ENCODE data around the gene MAT2B. TPM values are rescaled to one million over a fixed set of nuclear protein-coding genes. Genes with fewer than 3 reads are reported as not detected.

MAT2B gene
- total and polyA plus RNA-seq, 9 of the 15 experiments (the other 6 are each of a cell fraction or from before 2014, with no cell fraction given): 32.0 to 57.7 (median 43.6) TPM

GRCh38 chr5:163505368-163506094 lies at the start of gene MAT2B (continued):
- TF ChIP-seq CREB3L1 (IDR thresholded peaks at IDR 0.05; ENCODE audit: borderline replicate concordance, low read depth) (peak; percentile 66; the same call in 1 of the 2 replicates), TBP (optimal IDR thresholded peaks at IDR 0.05; ENCODE audit: low read depth, low read length) (peak; percentile 66), ZFPM2 (CRISPR knock-in tag; IDR thresholded peaks at IDR 0.05) (no peak), MEIS2 (IDR thresholded peaks at IDR 0.05; ENCODE audit: partially characterized antibody) (no peak), AFF1 (IDR thresholded peaks at IDR 0.05; ENCODE audit: low read depth in 1 of 2, partially characterized antibody in 2 of 2) (peak; percentile 42 to 55), ZFP1 (CRISPR knock-in tag; IDR thresholded peaks at IDR 0.05) (no peak), ZNF384 (IDR thresholded peaks at IDR 0.05; ENCODE audit: low read depth, low read length) (peak; percentile 97), HDAC6 (IDR thresholded peaks at IDR 0.05; ENCODE audit: low read depth, low read length) (no peak), ZNF551 (CRISPR knock-in tag; IDR thresholded peaks at IDR 0.05) (no peak), FOXM1 (IDR thresholded peaks at IDR 0.05; ENCODE audit: low read depth) (peak; percentile 58; the same call in 1 of the 2 replicates), FOXM1 (CRISPR knock-in tag; IDR thresholded peaks at IDR 0.05; ENCODE audit: low read depth) (peak; percentile 64; the same call in 1 of the 2 replicates), RAD21 (CRISPR knock-in tag; conservative IDR thresholded peaks at IDR 0.05 in 1 of 2, IDR thresholded peaks at IDR 0.05 in 1 of 2) (no peak), ZFP91 (CRISPR knock-in tag; IDR thresholded peaks at IDR 0.05) (peak; percentile 92), RBM39 (optimal IDR thresholded peaks at IDR 0.05; ENCODE audit: low read depth, low read length) (no peak), SP1 (CRISPR knock-in tag; IDR thresholded peaks at IDR 0.05) (peak; percentile 40; the same call in 1 of the 2 replicates), ELF4 (CRISPR knock-in tag; IDR thresholded peaks at IDR 0.05) (peak; percentile 91), E2F4 (CRISPR knock-in tag; IDR thresholded peaks at IDR 0.05; ENCODE audit: low read depth) (no peak), ZNF511 (CRISPR knock-in tag; IDR thresholded peaks at IDR 0.05) (no peak; the same call in 1 of the 2 replicates)

Data from K562 (cell line).